H1 (cell line): ENCODE data around the gene LMO2. TPM values are rescaled to one million over a fixed set of nuclear protein-coding genes. Genes with fewer than 3 reads are reported as not detected.
A peak's percentile ranks its signal among the peaks of the same experiment; 100 is the strongest.

Experiments used
- CTCF ChIA-PET: fragments of 300-600 bp; sonication (Branson Sonifier 250); formaldehyde crosslinking; loops from one replicate; lab custom pipeline; 2021; ENCODE audit not compliant: partially characterized antibody; lab: Charles Lee
- POLR2A ChIA-PET: fragments of 300-600 bp; sonication (Branson Sonifier 250); formaldehyde crosslinking; loops from one replicate; lab custom pipeline; 2021; ENCODE audit warnings: inconsistent platforms; ENCODE audit not compliant: partially characterized antibody; lab: Charles Lee
- DNase-seq, 2 experiments: peaks; one replicate each; pipeline versions ENCODE4 v3.0.0 to v3.0.0-alpha.2; 2010 to 2022; ENCODE audit warnings: low spot score in 2 of 2, low read depth in 1 of 2, mixed read lengths in 1 of 2
- FAIRE-seq: peaks from 2 replicates; lab custom pipeline; 2011; peaks lifted over from hg19 to GRCh38; lab: Jason Lieb, UNC
- H2AFZ ChIP-seq: 2 replicates; pipeline ENCODE4 v1.8.1; 2012; ENCODE audit warnings: low read length, inconsistent platforms
- H2AK5ac ChIP-seq: 2 replicates; pipeline ENCODE4 v1.6.1; 2013; ENCODE audit warnings: low read depth, low read length
- H2BK120ac ChIP-seq: replicated peaks from 2 replicates; pipeline ENCODE3; 2013; ENCODE audit warnings: low read depth, low read length, inconsistent platforms
- H2BK12ac ChIP-seq: 2 replicates; pipeline ENCODE4 v1.6.1; 2013; ENCODE audit warnings: low read depth, low read length
- H2BK15ac ChIP-seq: 2 replicates; pipeline ENCODE4 v1.6.1; 2013; ENCODE audit warnings: low read length
- H2BK20ac ChIP-seq: 2 replicates; pipeline ENCODE4 v1.6.1; 2013; ENCODE audit warnings: low read length
- H2BK5ac ChIP-seq: 2 replicates; pipeline ENCODE4 v1.6.1; 2013; ENCODE audit warnings: low read depth, low read length
- H3K14ac ChIP-seq: 2 replicates; pipeline ENCODE4 v1.6.1; 2013; ENCODE audit warnings: inconsistent platforms; ENCODE audit not compliant: insufficient read length
- H3K18ac ChIP-seq: 2 replicates; pipeline ENCODE4 v1.6.1; 2013; ENCODE audit warnings: low read length; ENCODE audit errors: extremely low read depth
- H3K23ac ChIP-seq: 2 replicates; pipeline ENCODE4 v1.6.1; 2013; ENCODE audit warnings: inconsistent platforms; ENCODE audit not compliant: insufficient read length
- H3K23me2 ChIP-seq: 2 replicates; pipeline ENCODE4 v1.6.1; 2013; ENCODE audit warnings: low read depth, low read length
- H3K27ac ChIP-seq: 2 replicates; pipeline ENCODE4 v1.6.1; 2011; ENCODE audit warnings: low read depth, low read length, inconsistent platforms
- H3K27me3 ChIP-seq, 4 experiments: replicated peaks in 1 of 4; 1 replicate in 1 of 4; 2 replicates in 3 of 4; pipeline versions ENCODE4 v1.6.1 to v1.8.1; 2011 to 2013; ENCODE audit warnings: low read length in 3 of 4, mild to moderate bottlenecking in 3 of 4, inconsistent platforms in 2 of 4, mixed read lengths in 2 of 4, moderate library complexity in 1 of 4; ENCODE audit not compliant: control insufficient read depth in 3 of 4, insufficient read depth in 3 of 4; ENCODE audit errors: extremely low read depth in 1 of 4
- H3K36me3 ChIP-seq, 4 experiments: 2 replicates each; pipeline versions ENCODE4 v1.6.1 to v1.8.1; 2011 to 2013; ENCODE audit warnings: mild to moderate bottlenecking in 4 of 4, low read length in 3 of 4, moderate library complexity in 2 of 4, control low read depth in 1 of 4, inconsistent platforms in 1 of 4; ENCODE audit not compliant: insufficient read depth in 4 of 4, control insufficient read depth in 2 of 4
- H3K4ac ChIP-seq: replicated peaks from 2 replicates; pipeline ENCODE3; 2013; ENCODE audit warnings: low read length, low read depth, mixed read lengths, inconsistent platforms; ENCODE audit not compliant: insufficient read length
- H3K4me1 ChIP-seq, 4 experiments: replicated peaks in 1 of 4; 1 replicate in 1 of 4; 2 replicates in 3 of 4; pipeline versions ENCODE4 v1.6.1 to v1.8.1; 2011 to 2013; ENCODE audit warnings: low read length in 3 of 4, inconsistent platforms in 2 of 4, mixed read lengths in 1 of 4; ENCODE audit not compliant: insufficient read depth in 4 of 4, control insufficient read depth in 3 of 4
- H3K4me2 ChIP-seq, 2 experiments: 2 replicates each; pipeline versions ENCODE4 v1.6.1 to v1.8.1; 2011 to 2013; ENCODE audit warnings: low read depth in 2 of 2, low read length in 2 of 2, control low read depth in 1 of 2, inconsistent platforms in 1 of 2, mild to moderate bottlenecking in 1 of 2; ENCODE audit not compliant: insufficient read depth in 1 of 2
- H3K4me3 ChIP-seq, 4 experiments: fragments of 200-600, 300-600 bp in 1 of 4; sonication (generic), shearing (Covaris generic), sonication (Bioruptor Twin) in 1 of 4; 2 replicates each; pipeline versions ENCODE4 v1.5.1 to v1.8.1; 2011 to 2016; ENCODE audit warnings: low read length in 4 of 4, low read depth in 3 of 4, control low read depth in 2 of 4, inconsistent platforms in 2 of 4, mild to moderate bottlenecking in 2 of 4, mixed read lengths in 1 of 4, moderate library complexity in 1 of 4; ENCODE audit not compliant: insufficient read depth in 2 of 4; ENCODE audit errors: extremely low read depth in 1 of 4
- H3K56ac ChIP-seq: replicated peaks from 2 replicates; pipeline ENCODE3; 2013; ENCODE audit warnings: low read depth, mild to moderate bottlenecking, mixed read lengths, low read length, inconsistent platforms; ENCODE audit not compliant: insufficient read length
- H3K79me1 ChIP-seq: 2 replicates; pipeline ENCODE4 v1.6.1; 2013; ENCODE audit warnings: low read depth, low read length, control low read depth
- H3K79me2 ChIP-seq, 2 experiments: 2 replicates each; pipeline versions ENCODE4 v1.6.1 to v1.8.1; 2012 to 2013; ENCODE audit warnings: low read length in 2 of 2, mild to moderate bottlenecking in 2 of 2, inconsistent platforms in 1 of 2; ENCODE audit not compliant: insufficient read depth in 2 of 2, control insufficient read depth in 1 of 2
- H3K9ac ChIP-seq, 4 experiments: replicated peaks in 1 of 4; 1 replicate in 1 of 4; 2 replicates in 3 of 4; pipeline versions ENCODE4 v1.6.1 to v1.8.1; 2011 to 2013; ENCODE audit warnings: low read depth in 3 of 4, low read length in 3 of 4, control low read depth in 2 of 4, mild to moderate bottlenecking in 2 of 4, moderate library complexity in 2 of 4, inconsistent platforms in 1 of 4; ENCODE audit errors: extremely low read depth in 1 of 4
- H3K9me3 ChIP-seq, 2 experiments: 2 replicates each; pipeline versions ENCODE4 v1.6.1 to v1.8.1; 2012 to 2013; ENCODE audit warnings: mild to moderate bottlenecking in 2 of 2, moderate library complexity in 2 of 2, control low read depth in 1 of 2, inconsistent platforms in 1 of 2, low read depth in 1 of 2, low read length in 1 of 2, mixed read lengths in 1 of 2; ENCODE audit not compliant: insufficient read depth in 2 of 2
- H4K20me1 ChIP-seq, 2 experiments: replicated peaks in 1 of 2; 2 replicates each; pipeline versions ENCODE3 to v1.8.1; 2011 to 2013; ENCODE audit warnings: inconsistent platforms in 2 of 2, low read length in 2 of 2, mild to moderate bottlenecking in 1 of 2; ENCODE audit not compliant: insufficient read depth in 2 of 2, control insufficient read depth in 1 of 2
- H4K5ac ChIP-seq: 2 replicates; pipeline ENCODE4 v1.6.1; 2013; ENCODE audit warnings: low read length, low read depth, mixed read lengths, inconsistent platforms; ENCODE audit not compliant: insufficient read length
- H4K8ac ChIP-seq: 2 replicates; pipeline ENCODE4 v1.8.0; 2013; ENCODE audit warnings: mild to moderate bottlenecking, moderate library complexity, low read length, inconsistent platforms; ENCODE audit not compliant: insufficient read depth; ENCODE audit errors: extremely low read depth
- H4K91ac ChIP-seq: replicated peaks from 2 replicates; pipeline ENCODE3; 2013; ENCODE audit warnings: low read length, mixed read lengths, inconsistent platforms; ENCODE audit not compliant: insufficient read length
- CHD1 ChIP-seq: IDR thresholded peaks from 2 replicates; pipeline ENCODE4 v1.6.1; 2012; ENCODE audit warnings: low read depth, low read length, improper control_type of control experiment
- GTF2F1 ChIP-seq: IDR thresholded peaks from 2 replicates; pipeline ENCODE4 v1.6.1; 2012; ENCODE audit warnings: low read depth, low read length, improper control_type of control experiment, borderline replicate concordance
- NRF1 ChIP-seq: IDR thresholded peaks from 2 replicates; pipeline ENCODE4 v1.6.1; 2011; ENCODE audit warnings: mild to moderate bottlenecking, low read depth, low read length, improper control_type of control experiment
- SUZ12 ChIP-seq: fragments of 200-600 bp; sonication (generic); IDR thresholded peaks from 2 replicates; pipeline ENCODE4 v1.6.1; 2012; ENCODE audit warnings: mild to moderate bottlenecking, inconsistent platforms, low read length, moderate library complexity, mixed read lengths
- WGBS, 2 experiments: shearing (Covaris generic) in 1 of 2; methylation state at CpG; one replicate each; pipeline versions ENCODE4 v1.1.6 to v1.1.7; 2013 to 2015; ENCODE audit warnings: low lambda C conversion rate in 2 of 2, mixed read lengths in 2 of 2, inconsistent platforms in 1 of 2, low coverage in 1 of 2, missing lambda C conversion rate in 1 of 2; ENCODE audit not compliant: insufficient replicate concordance in 2 of 2, insufficient coverage in 1 of 2, insufficient read length in 1 of 2; ENCODE audit errors: extremely low coverage in 1 of 2, missing lambda C conversion rate in 1 of 2; 5-methylcytosine and 5-hydroxymethylcytosine counted together
- polyA plus RNA-seq, 7 experiments: library from polyadenylated mRNA; depleted of rRNA in 3 of 7; stranded (reverse) in 5 of 7; unstranded in 2 of 7; fragments of >200 nt in 5 of 7; fragments of 200-250 nt in 2 of 7; gene quantifications; 1 replicate in 5 of 7; 2 replicates in 1 of 7; 4 replicates in 1 of 7; pipeline versions ENCODE4 v1.2.1 to v1.2.3, GENCODE V29; 2011 to 2013; ENCODE audit warnings: missing spikeins in 2 of 7, mixed read lengths in 2 of 7
- total RNA-seq: library from RNA; stranded (reverse); fragmentation: NEBNext Ultra II Directional; extraction: Animal tissue kit (Norgen Biotek cat#: 25700); gene quantifications from 2 replicates; pipeline ENCODE4 v1.2.1, GENCODE V29; 2021

The LMO2 gene
- total and polyA plus RNA-seq, 2 of the 8 experiments (the other 6 are each of a cell fraction or from before 2014, with no cell fraction given): 1.6 to 2.7 TPM

GRCh38 chr11:33926671-33927552 is 35.0 kb upstream of the LMO2 start:
- H3K23ac ChIP-seq: no peak overlapping the region
- no peak overlapping the region for H2AFZ ChIP-seq
- no peak overlapping the region for H3K18ac ChIP-seq
- no peak overlapping the region for H4K5ac ChIP-seq
- no peak overlapping the region; the same call in 1 of the 2 replicates for H4K8ac ChIP-seq
- no peak overlapping the region for H2BK120ac ChIP-seq
- H4K91ac ChIP-seq: no peak overlapping the region
- no peaks in the 10 kb centered on the region for H3K9me3 ChIP-seq
- no peak for FAIRE-seq
- ChIA-PET POLR2A (no interaction called here), CTCF (interaction anchor here (1.0 kb wide), 1 partner anchor 44 kb away, joined by 3 read pairs; no protein-coding TSS in a partner anchor)
- H2AK5ac ChIP-seq: no peak overlapping the region
- no peak for DNase-seq
- H3K14ac ChIP-seq: no peak overlapping the region
- 90% methylated on average over 16 of the region's 16 CpGs; no CpG with 5 or more reads in 1 of the 2 experiments for WGBS, 2 experiments
- no peaks in the 10 kb centered on the region for H3K27me3 ChIP-seq
- H3K27ac ChIP-seq: no peak overlapping the region
- no peak overlapping the region for H3K4ac ChIP-seq
- no peaks in the 10 kb centered on the region for H3K79me2 ChIP-seq
- H4K20me1 ChIP-seq: no peaks in the 10 kb centered on the region
- no peaks in the 10 kb centered on the region for H3K79me1 ChIP-seq
- no peak overlapping the region for H2BK5ac ChIP-seq
- no peak overlapping the region for H3K4me2 ChIP-seq
- peaks cover 0 to 9% (median 4%) of the 10 kb centered on the region in 4 experiments; a peak in 2 of 7 replicates for H3K4me1 ChIP-seq
- no peak overlapping the region for H3K9ac ChIP-seq
- H3K56ac ChIP-seq: no peak overlapping the region
- no peaks in the 10 kb centered on the region for H3K23me2 ChIP-seq
- no peak overlapping the region for H2BK20ac ChIP-seq
- no peak overlapping the region for H3K4me3 ChIP-seq
- no peaks in the 10 kb centered on the region for H3K36me3 ChIP-seq
- H2BK15ac ChIP-seq: peak overlapping the region; percentile 5; the same call in 1 of the 2 replicates
- no peak overlapping the region for H2BK12ac ChIP-seq
- no peak for TF ChIP-seq GTF2F1
- no peak for TF ChIP-seq SUZ12
- TF ChIP-seq NRF1: no peak
- no peak for TF ChIP-seq CHD1
